ENCODE measurements around the gene IGSF21.

DNA sequence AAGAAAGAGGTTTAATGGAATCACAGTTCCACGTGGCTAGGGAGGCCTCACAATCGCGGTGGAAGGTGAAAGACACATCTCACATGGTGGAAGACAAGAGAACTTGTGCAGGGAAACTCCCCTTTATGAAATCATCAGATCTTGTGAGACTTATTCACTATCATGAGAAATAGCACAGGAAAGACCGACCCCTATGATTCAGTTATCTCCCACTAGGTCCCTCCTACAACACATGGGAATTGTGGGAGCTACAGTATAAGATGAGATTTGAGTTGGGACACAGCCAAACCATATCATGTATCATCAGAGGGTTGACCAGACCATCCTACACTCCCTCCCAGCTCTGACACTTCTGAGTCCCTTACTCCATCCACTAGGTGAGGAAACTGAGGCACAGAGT is 229.2 kb downstream of the IGSF21 start:
- TF ChIP-seq, protein P1, sequence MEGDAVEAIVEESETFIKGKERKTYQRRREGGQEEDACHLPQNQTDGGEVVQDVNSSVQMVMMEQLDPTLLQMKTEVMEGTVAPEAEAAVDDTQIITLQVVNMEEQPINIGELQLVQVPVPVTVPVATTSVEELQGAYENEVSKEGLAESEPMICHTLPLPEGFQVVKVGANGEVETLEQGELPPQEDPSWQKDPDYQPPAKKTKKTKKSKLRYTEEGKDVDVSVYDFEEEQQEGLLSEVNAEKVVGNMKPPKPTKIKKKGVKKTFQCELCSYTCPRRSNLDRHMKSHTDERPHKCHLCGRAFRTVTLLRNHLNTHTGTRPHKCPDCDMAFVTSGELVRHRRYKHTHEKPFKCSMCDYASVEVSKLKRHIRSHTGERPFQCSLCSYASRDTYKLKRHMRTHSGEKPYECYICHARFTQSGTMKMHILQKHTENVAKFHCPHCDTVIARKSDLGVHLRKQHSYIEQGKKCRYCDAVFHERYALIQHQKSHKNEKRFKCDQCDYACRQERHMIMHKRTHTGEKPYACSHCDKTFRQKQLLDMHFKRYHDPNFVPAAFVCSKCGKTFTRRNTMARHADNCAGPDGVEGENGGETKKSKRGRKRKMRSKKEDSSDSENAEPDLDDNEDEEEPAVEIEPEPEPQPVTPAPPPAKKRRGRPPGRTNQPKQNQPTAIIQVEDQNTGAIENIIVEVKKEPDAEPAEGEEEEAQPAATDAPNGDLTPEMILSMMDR (conservative IDR thresholded peaks at IDR 0.05): no peak
- TF ChIP-seq ZFX (IDR thresholded peaks at IDR 0.05): no peak
